Aorta (tissue), 5 donors: ENCODE results near the gene PLIN4. TPM values are rescaled to one million over a fixed set of nuclear protein-coding genes. Genes with fewer than 3 reads are reported as not detected.
"Not testable (repeated sequence)": the region's sequence is repeated elsewhere in the genome, so short reads cannot be mapped to it uniquely, and the experiment has no call there.

ENCODE experiments used
- ATAC-seq: fragments of 200-7000 bp; cut with Tn5 transposase; one replicate; pipeline ENCODE4 v1.9.1; 2022; ENCODE audit warnings: moderate library complexity; ENCODE audit not compliant: low FRiP score
- DNase-seq, 2 donors: peaks; one replicate each; pipeline ENCODE4 v3.0.0-alpha.2; 2020
- H3K27ac ChIP-seq, 2 donors: one replicate each; pipeline ENCODE4 v1.5.1; 2013; ENCODE audit warnings: low read length in 2 of 2, mild to moderate bottlenecking in 2 of 2, moderate library complexity in 2 of 2, control low read depth in 1 of 2, inconsistent platforms in 1 of 2, low read depth in 1 of 2
- H3K27me3 ChIP-seq, 2 donors: one replicate each; pipeline ENCODE4 v1.6.1; 2013; ENCODE audit warnings: control low read depth in 1 of 2, low read length in 1 of 2, mild to moderate bottlenecking in 1 of 2, moderate library complexity in 1 of 2; ENCODE audit not compliant: insufficient read depth in 2 of 2, control insufficient read depth in 1 of 2
- H3K36me3 ChIP-seq, 2 donors: one replicate each; pipeline ENCODE4 v1.6.1; 2013; ENCODE audit warnings: control low read depth in 1 of 2, low read length in 1 of 2, mild to moderate bottlenecking in 1 of 2; ENCODE audit not compliant: insufficient read depth in 2 of 2, control insufficient read depth in 1 of 2
- H3K4me1 ChIP-seq, 2 donors: one replicate each; pipeline ENCODE4 v1.6.1; 2013; ENCODE audit warnings: low read length in 2 of 2, control low read depth in 1 of 2, mild to moderate bottlenecking in 1 of 2, moderate library complexity in 1 of 2; ENCODE audit not compliant: insufficient read depth in 2 of 2, control insufficient read depth in 1 of 2
- H3K4me3 ChIP-seq, 2 donors: one replicate each; pipeline ENCODE4 v1.5.1; 2013; ENCODE audit warnings: low read length in 2 of 2, control low read depth in 1 of 2, mild to moderate bottlenecking in 1 of 2
- H3K9me3 ChIP-seq: one replicate; pipeline ENCODE4 v1.6.1; 2013; ENCODE audit warnings: mild to moderate bottlenecking, low read length; ENCODE audit not compliant: control insufficient read depth
- WGBS, 2 donors: extraction: QIAGEN DNeasy Blood & Tissue Kit; methylation state at CpG; one replicate each; pipeline ENCODE4 v1.1.7; 2013; 5-methylcytosine and 5-hydroxymethylcytosine counted together
- intact Hi-C, 2 donors: fragments of 100-400 bp; cut with DNase I; formaldehyde crosslinking; loops; one replicate each; pipeline versions ENCODE4 v1.14.2 to v1.15.0; 2022
- long read RNA-seq, 2 donors: library from polyadenylated mRNA; unstranded; transcript quantifications; one replicate each; pipeline ENCODE4 v2.0.0, GENCODE V29; 2020 to 2021
- polyA plus RNA-seq, 2 donors: library from polyadenylated mRNA; stranded (reverse); fragments of 200-250 nt; gene quantifications; one replicate each; pipeline ENCODE4 v1.2.3, GENCODE V29; 2013
- total RNA-seq, 2 donors: library from RNA; stranded (reverse); fragmentation: NEBNext Ultra II Directional; extraction: Animal tissue kit (Norgen Biotek cat#: 25700); gene quantifications; one replicate each; pipeline ENCODE4 v1.2.1, GENCODE V29; 2021
- donor health status: healthy with polysubstance abuse.
- donor health status: Bipolar disorder and iron deficiency.
- donor health status: DM: no; HTN: no; CAD: no.
- donor health status: DM: no; HTN: no; CAD: no.
- donor health status: DM: yes; HTN: yes; CAD: no.

PLIN4 gene
- total RNA-seq (1 to 10 TPM; 5.7 to 7.4 TPM), polyA plus RNA-seq (under 1 TPM; 0.61 to 0.63 TPM)
- long read RNA-seq, donor 1, partial matches to known transcripts, result 5 of 13 reads
- long read RNA-seq, donor 1, other reads (novel, unspliced or antisense), result 8 of 13 reads
- long read RNA-seq, donor 2, partial matches to known transcripts, result 1 of 7 reads
- long read RNA-seq, donor 2, other reads (novel, unspliced or antisense), result 6 of 7 reads

- intact Hi-C loops, result no loop called here
- H3K27me3 ChIP-seq, result no peaks in the 10 kb centered on the region
- peak in 1 of 2 donors; percentile 86 for DNase-seq
- no peaks in the 10 kb centered on the region for H3K4me1 ChIP-seq
- no peaks in the 10 kb centered on the region for H3K36me3 ChIP-seq
- no peaks in the 10 kb centered on the region for H3K9me3 ChIP-seq
- peak; percentile 78 for ATAC-seq
- no peak within 1 kb of the TSS for H3K4me3 ChIP-seq
- H3K27ac ChIP-seq, result no peak within 1 kb of the TSS
- WGBS, 2 donors, result 37 to 38% methylated on average over 34 of the region's 34 CpGs
Observed at GRCh38 chr19:4518345-4519171, at the start of gene PLIN4. TSS of gene PLIN4 (minus strand) at chr19:4518486. CDS start at chr19:4518272, 214 bp downstream.

DNA sequence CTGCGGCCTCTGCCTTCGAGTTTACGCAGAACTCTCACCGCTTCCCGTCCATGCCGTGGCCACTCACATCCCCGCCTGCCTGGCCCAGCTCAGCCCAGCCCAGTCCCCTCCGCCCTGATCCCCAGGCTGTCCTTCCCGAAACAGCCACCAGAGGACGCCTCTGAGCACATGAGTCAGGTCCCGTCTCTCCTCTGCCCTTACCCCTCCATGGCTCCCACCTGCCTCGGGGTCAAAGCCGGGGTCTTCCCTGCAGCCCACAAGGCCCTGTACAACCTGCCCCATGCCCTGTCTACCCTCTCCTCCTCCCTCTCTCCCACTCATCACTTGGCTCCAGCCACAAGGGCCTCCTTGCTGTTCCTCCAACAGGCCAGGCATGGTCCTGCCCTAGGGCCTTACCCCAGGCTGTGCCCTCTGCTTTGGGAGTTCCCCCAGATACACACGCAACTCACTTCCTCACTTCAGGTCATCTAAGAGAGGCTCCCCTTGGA, 49.3 kb upstream of the PLIN4 start:
- Histone ChIP-seq H3K27ac (no peak overlapping the region), H3K9me3 (no peaks in the 10 kb centered on the region), H3K36me3 (no peaks in the 10 kb centered on the region), H3K4me3 (no peak overlapping the region), H3K4me1 (no peaks in the 10 kb centered on the region), H3K27me3 (no peaks in the 10 kb centered on the region)
- intact Hi-C loops, result no loop called here
- peak in 1 of 2 donors; percentile 87 for DNase-seq
- ATAC-seq, result peak; percentile 55
- 64 to 66% methylated on average over 14 of the region's 14 CpGs for WGBS, 2 donors

- Histone ChIP-seq H3K27me3 (no peaks in the 10 kb centered on the region), H3K27ac (no peak overlapping the region), H3K4me3 (no peak overlapping the region), H3K4me1 (no peaks in the 10 kb centered on the region), H3K36me3 (no peaks in the 10 kb centered on the region), H3K9me3 (no peaks in the 10 kb centered on the region)
- WGBS, 2 donors, result 89% methylated on average over 35 of the region's 35 CpGs
- intact Hi-C loops, result no loop called here
- ATAC-seq (no peak), DNase-seq (no peak)
Observed at GRCh38 chr19:4566402-4567051, 48.2 kb upstream of the PLIN4 start.

DNA sequence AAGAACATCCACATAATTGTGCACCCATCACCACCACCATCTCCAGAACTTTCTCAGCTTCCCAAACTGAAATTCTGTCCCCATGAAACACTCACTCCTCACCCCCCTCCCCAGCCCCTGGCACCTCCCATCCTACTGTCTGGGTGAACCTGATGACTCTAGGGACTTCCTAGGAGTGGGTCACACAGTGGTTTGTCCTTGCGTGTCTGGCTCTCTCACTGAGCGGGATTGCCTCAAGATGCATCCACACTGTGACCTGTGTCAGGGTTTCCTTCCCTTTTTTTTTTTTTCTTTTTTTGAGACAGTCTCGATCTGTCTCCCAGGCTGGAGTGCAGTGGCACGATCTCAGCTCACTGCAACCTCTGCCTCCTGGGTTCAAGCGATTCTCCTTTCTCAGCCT, 45.3 kb upstream of the PLIN4 start:
- H3K27me3 ChIP-seq, ATAC-seq, DNase-seq, H3K9me3 ChIP-seq, intact Hi-C loops, H3K27ac ChIP-seq, H3K36me3 ChIP-seq, H3K4me1 ChIP-seq, H3K4me3 ChIP-seq: not testable (repeated sequence)
- WGBS, 2 donors, result 77 to 85% methylated on average over 5 of the region's 5 CpGs

DNA sequence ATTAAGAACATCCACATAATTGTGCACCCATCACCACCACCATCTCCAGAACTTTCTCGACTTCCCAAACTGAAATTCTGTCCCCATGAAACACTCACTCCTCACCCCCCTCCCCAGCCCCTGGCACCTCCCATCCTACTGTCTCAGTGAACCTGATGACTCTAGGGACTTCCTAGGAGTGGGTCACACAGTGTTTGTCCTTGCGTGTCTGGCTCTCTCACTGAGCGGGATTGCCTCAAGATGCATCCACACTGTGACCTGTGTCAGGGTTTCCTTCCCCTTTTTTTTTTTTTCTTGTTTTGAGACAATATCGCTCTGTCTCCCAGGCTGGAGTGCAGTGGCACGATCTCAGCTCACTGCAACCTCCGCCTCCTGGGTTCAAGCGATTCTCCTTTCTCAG, 43.8 kb upstream of the PLIN4 start:
- H3K27ac ChIP-seq, ATAC-seq, H3K4me3 ChIP-seq, intact Hi-C loops, H3K36me3 ChIP-seq, H3K4me1 ChIP-seq, H3K27me3 ChIP-seq, DNase-seq, H3K9me3 ChIP-seq: not testable (repeated sequence)
- WGBS, 2 donors, result 87 to 89% methylated on average over 5 to 7 of the region's 7 CpGs

DNA sequence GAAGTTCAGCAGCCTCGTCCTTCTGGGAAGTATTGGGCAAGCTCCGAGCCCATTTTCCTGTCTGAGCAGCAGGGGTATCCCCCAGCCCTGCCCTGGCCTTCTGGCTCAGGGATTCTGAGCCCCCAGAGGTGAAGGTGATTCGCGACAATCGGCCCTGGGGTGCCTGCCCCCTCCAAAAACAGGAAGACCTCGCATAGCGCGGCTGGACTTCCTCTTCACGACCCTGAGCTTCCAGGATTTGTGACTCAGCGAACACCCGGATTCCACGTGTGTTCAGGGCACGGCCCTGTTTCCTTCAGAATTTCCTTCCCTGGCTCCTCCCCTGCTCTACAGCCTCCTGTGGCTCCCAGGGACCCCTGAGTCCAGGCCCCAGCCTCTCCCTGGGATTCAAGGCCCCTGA, 41.3 kb upstream of the PLIN4 start, which contains the start of gene SEMA6B:
SEMA6B (minus strand) TSS at position 116 of the 400 bp plus-strand sequence. CDS start 1,227 bp downstream, outside the sequence.
- WGBS, 2 donors, result 72 to 76% methylated on average over 13 of the region's 13 CpGs
- Histone ChIP-seq H3K36me3 (no peaks in the 10 kb centered on the region), H3K4me1 (no peaks in the 10 kb centered on the region), H3K9me3 (no peaks in the 10 kb centered on the region), H3K27ac (no peak within 1 kb of the TSS), H3K27me3 (no peaks in the 10 kb centered on the region), H3K4me3 (no peak within 1 kb of the TSS)
- ATAC-seq, result peak; percentile 36
- DNase-seq, result no peak
- intact Hi-C loops, result loop anchor here (5.0 kb wide), 1 partner anchor 78 kb away; the partner anchor contains the start of gene TNFAIP8L1 (in 2 of the 2)

DNA sequence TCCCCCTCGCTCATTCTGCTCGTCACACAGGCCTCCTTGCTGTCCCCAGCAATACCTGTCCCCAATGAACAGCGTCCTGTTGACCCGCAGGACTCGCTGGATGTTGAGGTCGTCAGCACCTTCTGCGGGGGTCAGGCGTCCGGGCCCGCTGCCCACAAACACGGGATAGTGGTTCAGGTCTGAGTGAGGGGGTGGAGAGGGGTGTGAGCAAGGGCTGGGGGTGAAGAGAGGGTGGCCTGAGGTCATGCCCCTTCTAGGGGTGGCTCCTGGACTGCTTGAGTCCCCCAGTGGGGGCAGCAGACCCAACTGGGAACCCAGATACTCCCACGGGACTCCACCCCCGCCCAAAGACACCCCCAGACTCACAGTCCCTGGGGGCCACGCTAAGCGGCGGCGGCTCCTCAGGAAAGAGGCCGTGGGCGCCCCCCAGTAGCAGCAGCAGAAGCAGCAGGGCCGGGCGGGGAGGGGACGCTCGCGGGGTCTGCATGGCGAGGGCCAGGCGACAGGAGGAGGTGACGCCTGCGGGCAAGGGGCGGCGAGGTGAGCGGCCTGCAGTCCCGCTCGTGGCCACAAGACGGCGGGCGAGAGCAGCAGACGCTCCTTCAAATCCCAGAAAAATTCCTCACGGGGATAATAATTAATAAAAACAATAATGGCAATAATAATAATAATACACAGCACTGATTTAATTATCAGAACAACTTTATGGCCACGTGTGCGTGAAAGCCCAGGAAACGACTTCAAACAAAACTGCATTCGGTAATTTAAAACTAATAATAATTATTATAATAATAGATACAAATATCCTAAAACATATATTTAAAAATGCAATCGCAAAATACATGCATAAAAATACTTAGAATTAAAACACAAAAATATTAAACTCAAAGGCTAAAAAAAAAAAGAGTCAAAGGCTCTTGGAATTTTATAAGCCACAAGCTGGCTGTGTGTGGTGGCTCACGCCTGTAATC, 40.0 kb upstream of the PLIN4 start:
- no peaks in the 10 kb centered on the region for H3K36me3 ChIP-seq
- H3K9me3 ChIP-seq, result no peaks in the 10 kb centered on the region
- no peak overlapping the region for H3K4me3 ChIP-seq
- intact Hi-C loops, result loop anchor here (5.0 kb wide), 1 partner anchor 79 kb away; the partner anchor contains the start of gene TNFAIP8L1 (in 2 of the 2)
- H3K27ac ChIP-seq, result no peak overlapping the region
- no peak for ATAC-seq
- 22 to 24% methylated on average over 44 of the region's 44 CpGs for WGBS, 2 donors
- DNase-seq, result no peak
- H3K27me3 ChIP-seq, result no peaks in the 10 kb centered on the region
- H3K4me1 ChIP-seq, result no peaks in the 10 kb centered on the region
